Transverse colon (tissue), 4 donors: Measurements from ENCODE around the gene FBXO34.

Experiments used
- EP300 ChIP-seq: sonication (generic); formaldehyde crosslinking; IDR thresholded peaks from one replicate; pipeline ENCODE4 v1.6.1; 2017; ENCODE audit warnings: antibody characterized with exemption, low read depth
- POLR2A ChIP-seq: fragments of 450-650 bp; IDR thresholded peaks from one replicate; pipeline ENCODE4 v1.6.1; 2016; ENCODE audit warnings: antibody characterized with exemption, mild to moderate bottlenecking, moderate library complexity
- POLR2AphosphoS5 ChIP-seq, 3 donors: sonication (generic); formaldehyde crosslinking; IDR thresholded peaks; one replicate each; pipeline ENCODE4 v1.6.1; 2016; ENCODE audit warnings: antibody characterized with exemption in 3 of 3
- TF ChIP-seq, protein P1 (sequence below), 5 experiments: fragments of 200-600 bp in 3 of 5; fragments of 450-650 bp in 2 of 5; sonication (generic) in 3 of 5; IDR thresholded peaks; 1 replicate in 2 of 5; 2 replicates in 3 of 5; pipeline ENCODE4 v1.5.1; 2016 to 2017; ENCODE audit warnings: antibody characterized with exemption in 5 of 5, inconsistent platforms in 3 of 5, mild to moderate bottlenecking in 2 of 5, moderate library complexity in 1 of 5

DNA sequence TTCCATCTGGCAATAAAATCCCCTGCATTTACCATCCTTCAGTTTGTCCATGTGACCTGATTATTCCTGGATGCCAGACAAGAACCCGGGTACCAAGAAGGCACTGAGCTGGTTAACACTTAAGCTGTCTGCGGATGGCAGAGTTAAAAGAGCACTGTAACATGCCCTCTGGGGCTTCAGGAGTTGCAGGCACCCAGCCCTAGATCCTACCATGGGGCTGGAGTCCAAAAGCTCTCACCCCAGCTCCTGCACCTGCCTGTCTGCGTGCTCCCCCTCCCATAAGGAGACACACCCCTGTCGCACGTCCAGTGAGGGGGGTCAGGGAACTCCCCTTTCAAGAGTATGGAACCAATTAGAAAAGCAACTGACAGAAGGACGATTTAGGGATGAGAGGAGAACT is 14.6 kb upstream of the FBXO34 start:
- no peak for TF ChIP-seq POLR2AphosphoS5 (IDR thresholded peaks at IDR 0.05)
- TF ChIP-seq, protein P1, sequence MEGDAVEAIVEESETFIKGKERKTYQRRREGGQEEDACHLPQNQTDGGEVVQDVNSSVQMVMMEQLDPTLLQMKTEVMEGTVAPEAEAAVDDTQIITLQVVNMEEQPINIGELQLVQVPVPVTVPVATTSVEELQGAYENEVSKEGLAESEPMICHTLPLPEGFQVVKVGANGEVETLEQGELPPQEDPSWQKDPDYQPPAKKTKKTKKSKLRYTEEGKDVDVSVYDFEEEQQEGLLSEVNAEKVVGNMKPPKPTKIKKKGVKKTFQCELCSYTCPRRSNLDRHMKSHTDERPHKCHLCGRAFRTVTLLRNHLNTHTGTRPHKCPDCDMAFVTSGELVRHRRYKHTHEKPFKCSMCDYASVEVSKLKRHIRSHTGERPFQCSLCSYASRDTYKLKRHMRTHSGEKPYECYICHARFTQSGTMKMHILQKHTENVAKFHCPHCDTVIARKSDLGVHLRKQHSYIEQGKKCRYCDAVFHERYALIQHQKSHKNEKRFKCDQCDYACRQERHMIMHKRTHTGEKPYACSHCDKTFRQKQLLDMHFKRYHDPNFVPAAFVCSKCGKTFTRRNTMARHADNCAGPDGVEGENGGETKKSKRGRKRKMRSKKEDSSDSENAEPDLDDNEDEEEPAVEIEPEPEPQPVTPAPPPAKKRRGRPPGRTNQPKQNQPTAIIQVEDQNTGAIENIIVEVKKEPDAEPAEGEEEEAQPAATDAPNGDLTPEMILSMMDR (IDR thresholded peaks at IDR 0.05), result no peak
- TF ChIP-seq POLR2A, result no peak
- no peak for TF ChIP-seq EP300
